Kidney (tissue), 14 donors: Measurements from ENCODE around the gene CCDC12. TPM values are rescaled to one million over a fixed set of nuclear protein-coding genes. Genes with fewer than 3 reads are reported as not detected.

Experiments
- DNase-seq, 5 donors: peaks; one replicate each; pipeline ENCODE4 v3.0.0-alpha.2; 2013 to 2020
- FAIRE-seq: peaks from 2 replicates; lab custom pipeline; 2012; peaks lifted over from hg19 to GRCh38; lab: Jason Lieb, UNC
- H3K27ac ChIP-seq, 2 donors: one replicate each; pipeline ENCODE4 v1.7.0; 2013; ENCODE audit warnings: low read depth in 2 of 2, low read length in 2 of 2, inconsistent platforms in 1 of 2
- H3K27me3 ChIP-seq: one replicate; pipeline ENCODE4 v1.7.1; 2013; ENCODE audit warnings: low read length, inconsistent platforms; ENCODE audit not compliant: control insufficient read depth, insufficient read depth
- H3K36me3 ChIP-seq, 3 donors: one replicate each; pipeline versions ENCODE4 v1.7.0 to v1.7.1; 2013; ENCODE audit warnings: low read length in 3 of 3, control low read depth in 1 of 3, inconsistent platforms in 1 of 3; ENCODE audit not compliant: insufficient read depth in 3 of 3, control insufficient read depth in 2 of 3
- H3K4me1 ChIP-seq, 3 donors: one replicate each; pipeline versions ENCODE4 v1.7.0 to v1.7.1; 2013; ENCODE audit warnings: low read length in 3 of 3, inconsistent platforms in 1 of 3, low read depth in 1 of 3; ENCODE audit not compliant: control insufficient read depth in 2 of 3, insufficient read depth in 2 of 3
- H3K4me3 ChIP-seq, 3 donors: one replicate each; pipeline versions ENCODE4 v1.7.0 to v1.8.1; 2013; ENCODE audit warnings: low read length in 3 of 3, control low read depth in 1 of 3, inconsistent platforms in 1 of 3
- H3K9ac ChIP-seq, 3 donors: one replicate each; pipeline versions ENCODE4 v1.7.0 to v1.7.1; 2013; ENCODE audit warnings: low read length in 3 of 3, control low read depth in 1 of 3, inconsistent platforms in 1 of 3
- H3K9me3 ChIP-seq, 3 donors: one replicate each; pipeline versions ENCODE4 v1.7.0 to v1.7.1; 2013; ENCODE audit warnings: low read length in 3 of 3, control low read depth in 1 of 3, inconsistent platforms in 1 of 3; ENCODE audit not compliant: control insufficient read depth in 2 of 3, insufficient read depth in 1 of 3
- CTCF ChIP-seq: IDR thresholded peaks from 3 replicates; pipeline ENCODE4 v1.5.1; 2012; ENCODE audit warnings: mild to moderate bottlenecking, moderate library complexity, borderline replicate concordance; ENCODE audit not compliant: insufficient read depth; ENCODE audit errors: extremely low read depth
- intact Hi-C: fragments of 100-400 bp; cut with DNase I; formaldehyde crosslinking; loops from one replicate; pipeline ENCODE4 v1.11.1; 2022
- polyA plus RNA-seq: library from polyadenylated mRNA; stranded (reverse); fragments of 350-450 nt; fragmentation: Illumina TruSeq; extraction: RNeasy Lipid Tissue Mini Kit (QIAGEN cat#74804); gene quantifications from one replicate; pipeline ENCODE4 v1.2.3, GENCODE V29; 2014; ENCODE audit warnings: low read depth, low replicate concordance; ENCODE audit not compliant: insufficient read depth
- total RNA-seq: library from RNA; stranded (reverse); fragmentation: NEBNext Ultra II Directional; extraction: Animal tissue kit (Norgen Biotek cat#: 25700); gene quantifications from one replicate; pipeline ENCODE4 v1.2.1, GENCODE V29; 2021
- donor health status: control.
- donor health status: control.
- donor health status: control.
- donor health status: control.
- donor health status: control.
- donor health status: DM: yes; HTN: yes; CAD: no.
- donor health status: Normal renal cell carcinoma (clear cell type).

CCDC12 gene
- total and polyA plus RNA-seq, 2 donors from 2014 or later = 59.7 to 85.6 TPM

- DNase-seq = peak in 1 of 5 donors; percentile 38
- H3K9me3 ChIP-seq = no peaks in the 10 kb centered on the region
- intact Hi-C loops = no loop called here
- H3K27ac ChIP-seq = peak overlapping the region; percentile 30 to 65
- H3K4me3 ChIP-seq = no peak overlapping the region
- peaks cover 0 to 34% (median 18%) of the 10 kb centered on the region in 3 donors for H3K36me3 ChIP-seq
- no peak overlapping the region for H3K9ac ChIP-seq
- no peaks in the 10 kb centered on the region for H3K27me3 ChIP-seq
- no peak for FAIRE-seq
- TF ChIP-seq CTCF = no peak
- H3K4me1 ChIP-seq = peaks cover 2 to 77% (median 51%) of the 10 kb centered on the region in 3 donors
Measured at GRCh38 chr3:46939578-46940445, 36.7 kb downstream of the CCDC12 start.

GRCh38 chr3:46938118-46938517 is 38.4 kb downstream of the CCDC12 start:
- intact Hi-C loops = no loop called here
- Histone ChIP-seq H3K4me1 (peaks cover 0 to 73% (median 50%) of the 10 kb centered on the region in 3 donors), H3K36me3 (peaks cover 0 to 34% (median 18%) of the 10 kb centered on the region in 3 donors), H3K27ac (peak overlapping the region in 1 of 2 donors; percentile 48), H3K9me3 (no peaks in the 10 kb centered on the region), H3K4me3 (no peak overlapping the region), H3K27me3 (no peaks in the 10 kb centered on the region), H3K9ac (peak overlapping the region in 1 of 3 donors; percentile 0)
- DNase-seq (peak in 1 of 5 donors; percentile 37), FAIRE-seq (no peak)
- no peak for TF ChIP-seq CTCF

GRCh38 chr3:46936733-46937250 is 39.8 kb downstream of the CCDC12 start:
- peak overlapping the region in 1 of 3 donors; percentile 8 for H3K9ac ChIP-seq
- intact Hi-C loops = no loop called here
- TF ChIP-seq CTCF = no peak
- peak in 1 of 5 donors; percentile 61 for DNase-seq
- no peaks in the 10 kb centered on the region for H3K27me3 ChIP-seq
- H3K4me1 ChIP-seq = peaks cover 0 to 75% (median 50%) of the 10 kb centered on the region in 3 donors
- no peak for FAIRE-seq
- H3K9me3 ChIP-seq = no peaks in the 10 kb centered on the region
- H3K36me3 ChIP-seq = peaks cover 0 to 34% (median 18%) of the 10 kb centered on the region in 3 donors
- no peak overlapping the region for H3K4me3 ChIP-seq
- H3K27ac ChIP-seq = peak overlapping the region; percentile 4 to 86
